ENCODE results near the gene PEX11B. TPM values are rescaled to one million over a fixed set of nuclear protein-coding genes. Genes with fewer than 3 reads are reported as not detected.

The PEX11B gene
- total and polyA plus RNA-seq, 2 experiments from 2014 or later = 7.4 to 9.1 TPM

DNA sequence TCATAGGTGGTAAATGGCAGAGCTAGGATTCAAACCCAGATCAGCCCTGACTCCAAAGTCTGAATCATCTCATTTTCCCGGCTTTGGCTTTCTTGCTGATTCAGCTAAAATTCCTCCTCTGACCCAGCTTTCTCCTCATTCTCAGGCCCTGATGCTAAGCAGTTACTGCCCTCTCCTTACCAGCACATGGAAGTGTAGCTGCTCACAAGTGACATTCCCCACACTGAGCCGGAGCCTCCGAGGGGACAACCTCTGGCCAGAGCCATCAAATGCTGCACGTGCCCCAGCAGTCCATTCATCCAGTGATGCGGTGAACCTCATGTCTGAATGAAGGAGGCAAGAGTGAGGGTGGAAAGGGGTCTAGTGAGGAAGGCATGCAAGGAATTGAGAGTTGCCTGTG lies 19.8 kb downstream of the PEX11B start:
- H3K27me3 Mint-ChIP-seq (ENCODE audit: insufficient read depth, low read depth, poor library complexity) = peaks cover 11% of the 10 kb centered on the region
- no peaks in the 10 kb centered on the region; the same call in 2 of the 3 replicates for H3K9me3 Mint-ChIP-seq
- Histone ChIP-seq H3K27ac (ENCODE audit: low read depth) (no peak overlapping the region), H3K27me3 (ENCODE audit: insufficient read depth) (no peaks in the 10 kb centered on the region), H3K9me2 (ENCODE audit: insufficient read depth) (no peaks in the 10 kb centered on the region), H3K4me3 (no peak overlapping the region), H3K36me3 (ENCODE audit: insufficient read depth) (no peaks in the 10 kb centered on the region), H4K20me1 (replicated peaks; ENCODE audit: insufficient read depth) (no peaks in the 10 kb centered on the region), H2AFZ (no peak overlapping the region), H3F3A (replicated peaks; ENCODE audit: low read depth) (no peaks in the 10 kb centered on the region), H3K4me1 (ENCODE audit: insufficient read depth) (no peaks in the 10 kb centered on the region), H3K79me2 (replicated peaks; ENCODE audit: insufficient read depth) (no peaks in the 10 kb centered on the region), H3K4me2 (no peak overlapping the region)
- H3K4me1 Mint-ChIP-seq = no peaks in the 10 kb centered on the region; the same call in 2 of the 3 replicates
- ATAC-seq (no peak), DNase-seq (ENCODE audit: low spot score) (no peak)
- no peak for TF ChIP-seq ZNF114 (CRISPR knock-in tag; IDR thresholded peaks at IDR 0.05)
- TF ChIP-seq, protein P1, sequence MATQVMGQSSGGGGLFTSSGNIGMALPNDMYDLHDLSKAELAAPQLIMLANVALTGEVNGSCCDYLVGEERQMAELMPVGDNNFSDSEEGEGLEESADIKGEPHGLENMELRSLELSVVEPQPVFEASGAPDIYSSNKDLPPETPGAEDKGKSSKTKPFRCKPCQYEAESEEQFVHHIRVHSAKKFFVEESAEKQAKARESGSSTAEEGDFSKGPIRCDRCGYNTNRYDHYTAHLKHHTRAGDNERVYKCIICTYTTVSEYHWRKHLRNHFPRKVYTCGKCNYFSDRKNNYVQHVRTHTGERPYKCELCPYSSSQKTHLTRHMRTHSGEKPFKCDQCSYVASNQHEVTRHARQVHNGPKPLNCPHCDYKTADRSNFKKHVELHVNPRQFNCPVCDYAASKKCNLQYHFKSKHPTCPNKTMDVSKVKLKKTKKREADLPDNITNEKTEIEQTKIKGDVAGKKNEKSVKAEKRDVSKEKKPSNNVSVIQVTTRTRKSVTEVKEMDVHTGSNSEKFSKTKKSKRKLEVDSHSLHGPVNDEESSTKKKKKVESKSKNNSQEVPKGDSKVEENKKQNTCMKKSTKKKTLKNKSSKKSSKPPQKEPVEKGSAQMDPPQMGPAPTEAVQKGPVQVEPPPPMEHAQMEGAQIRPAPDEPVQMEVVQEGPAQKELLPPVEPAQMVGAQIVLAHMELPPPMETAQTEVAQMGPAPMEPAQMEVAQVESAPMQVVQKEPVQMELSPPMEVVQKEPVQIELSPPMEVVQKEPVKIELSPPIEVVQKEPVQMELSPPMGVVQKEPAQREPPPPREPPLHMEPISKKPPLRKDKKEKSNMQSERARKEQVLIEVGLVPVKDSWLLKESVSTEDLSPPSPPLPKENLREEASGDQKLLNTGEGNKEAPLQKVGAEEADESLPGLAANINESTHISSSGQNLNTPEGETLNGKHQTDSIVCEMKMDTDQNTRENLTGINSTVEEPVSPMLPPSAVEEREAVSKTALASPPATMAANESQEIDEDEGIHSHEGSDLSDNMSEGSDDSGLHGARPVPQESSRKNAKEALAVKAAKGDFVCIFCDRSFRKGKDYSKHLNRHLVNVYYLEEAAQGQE (IDR thresholded peaks at IDR 0.05; ENCODE audit: unreplicated experiment) = no peak
- no peak for TF ChIP-seq POLR2AphosphoS5 (IDR thresholded peaks at IDR 0.05; ENCODE audit: low read depth)
- TF ChIP-seq STAT1 (IDR thresholded peaks at IDR 0.05; ENCODE audit: unreplicated experiment) = no peak
- TF ChIP-seq EZH2phosphoT487 (IDR thresholded peaks at IDR 0.05; ENCODE audit: unreplicated experiment) = no peak
- TF ChIP-seq CREB1 (CRISPR knock-in tag; IDR thresholded peaks at IDR 0.05; ENCODE audit: low read depth) = no peak
- no peak for TF ChIP-seq ZNF331 (CRISPR knock-in tag; IDR thresholded peaks at IDR 0.05; ENCODE audit: low read depth)
- no peaks in the 10 kb centered on the region for H3K36me3 Mint-ChIP-seq (ENCODE audit: low read depth)
- no peak overlapping the region for H3K27ac Mint-ChIP-seq
- H3K4me3 Mint-ChIP-seq = no peak overlapping the region

DNA sequence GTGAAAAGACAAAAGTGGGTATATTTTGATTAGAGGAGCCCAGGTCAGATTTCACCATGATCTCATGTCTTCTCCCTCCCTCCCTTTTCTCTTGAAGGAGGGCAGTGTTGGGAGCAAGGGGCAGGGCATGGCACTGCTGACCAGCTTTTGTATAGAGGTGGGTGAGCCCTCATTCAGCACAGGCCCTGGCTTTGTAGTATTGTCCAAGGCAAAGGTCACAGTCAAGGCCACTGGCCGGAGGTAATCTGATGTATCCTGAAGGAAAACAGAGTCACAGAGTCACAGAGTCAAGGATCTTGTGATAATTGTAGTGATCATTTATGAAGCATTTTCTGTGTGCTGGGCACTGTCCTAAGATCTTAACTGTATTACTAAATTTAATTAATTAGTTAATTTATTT lies 20.5 kb downstream of the PEX11B start:
- Mint-ChIP-seq H3K27ac (no peak overlapping the region), H3K4me3 (no peak overlapping the region), H3K9me3 (no peaks in the 10 kb centered on the region; the same call in 2 of the 3 replicates), H3K27me3 (ENCODE audit: insufficient read depth, low read depth, poor library complexity) (peaks cover 14% of the 10 kb centered on the region), H3K36me3 (ENCODE audit: low read depth) (no peaks in the 10 kb centered on the region), H3K4me1 (no peaks in the 10 kb centered on the region; the same call in 2 of the 3 replicates)
- no peak for DNase-seq (ENCODE audit: low spot score)
- Histone ChIP-seq H3K4me3 (no peak overlapping the region), H4K20me1 (replicated peaks; ENCODE audit: insufficient read depth) (no peaks in the 10 kb centered on the region), H3K4me2 (no peak overlapping the region), H3K27me3 (ENCODE audit: insufficient read depth) (no peaks in the 10 kb centered on the region), H3K4me1 (ENCODE audit: insufficient read depth) (no peaks in the 10 kb centered on the region), H3K9me2 (ENCODE audit: insufficient read depth) (no peaks in the 10 kb centered on the region), H2AFZ (no peak overlapping the region), H3K36me3 (ENCODE audit: insufficient read depth) (no peaks in the 10 kb centered on the region), H3K79me2 (replicated peaks; ENCODE audit: insufficient read depth) (no peaks in the 10 kb centered on the region), H3F3A (replicated peaks; ENCODE audit: low read depth) (no peaks in the 10 kb centered on the region), H3K27ac (ENCODE audit: low read depth) (no peak overlapping the region)
- ATAC-seq = no peak
- TF ChIP-seq, protein P1 (IDR thresholded peaks at IDR 0.05; ENCODE audit: unreplicated experiment) = no peak
- TF ChIP-seq ZNF331 (CRISPR knock-in tag; IDR thresholded peaks at IDR 0.05; ENCODE audit: low read depth) (no peak), JUNB (IDR thresholded peaks at IDR 0.05; ENCODE audit: unreplicated experiment) (no peak), EZH2 (IDR thresholded peaks at IDR 0.05; ENCODE audit: low read depth, unreplicated experiment) (no peak), POLR2AphosphoS5 (IDR thresholded peaks at IDR 0.05; ENCODE audit: low read depth) (no peak), EZH2phosphoT487 (IDR thresholded peaks at IDR 0.05; ENCODE audit: unreplicated experiment) (no peak)
